ENCODE measurements around the gene LAMB1.

The LAMB1 gene

GRCh38 chr7:107973861-107974260 lies 29.1 kb downstream of the LAMB1 start:
- Histone ChIP-seq H3K4me2 (ENCODE audit: low read depth, low read length) (no peak overlapping the region), H3K4me1 (ENCODE audit: low read length) (no peaks in the 10 kb centered on the region), H3K4me3 (ENCODE audit: low read length) (no peak overlapping the region), H3K9me3 (replicated peaks; ENCODE audit: insufficient read depth, low read length) (no peaks in the 10 kb centered on the region), H3K27ac (ENCODE audit: low read length) (no peak overlapping the region), H2AFZ (ENCODE audit: low read length) (no peak overlapping the region), H3K9me2 (replicated peaks; ENCODE audit: insufficient read depth, low read length) (no peaks in the 10 kb centered on the region), H3F3A (ENCODE audit: insufficient read depth, low read length) (no peaks in the 10 kb centered on the region), H3K27me3 (replicated peaks; ENCODE audit: insufficient read depth, low read length) (no peaks in the 10 kb centered on the region), H3K9ac (ENCODE audit: low read length) (no peak overlapping the region), H4K20me1 (ENCODE audit: insufficient read depth, low read length) (no peaks in the 10 kb centered on the region), H3K36me3 (replicated peaks; ENCODE audit: insufficient read depth, low read length) (no peaks in the 10 kb centered on the region), H3K79me2 (ENCODE audit: low read length) (no peaks in the 10 kb centered on the region)
- DNase-seq = no peak
- TF ChIP-seq EZH2phosphoT487 (IDR thresholded peaks at IDR 0.05; ENCODE audit: low read length) = no peak
- TF ChIP-seq EZH2 (optimal IDR thresholded peaks at IDR 0.05; ENCODE audit: low read depth, low read length) = no peak
- no peak for TF ChIP-seq CTCF (IDR thresholded peaks at IDR 0.05; ENCODE audit: low read length)

GRCh38 chr7:107972941-107973376 lies 30.0 kb downstream of the LAMB1 start:
- H3K27ac ChIP-seq (ENCODE audit: low read length) = no peak overlapping the region
- H3K4me2 ChIP-seq (ENCODE audit: low read depth, low read length) = no peak overlapping the region
- no peak overlapping the region for H2AFZ ChIP-seq (ENCODE audit: low read length)
- H3K79me2 ChIP-seq (ENCODE audit: low read length) = no peaks in the 10 kb centered on the region
- no peak overlapping the region for H3K9ac ChIP-seq (ENCODE audit: low read length)
- DNase-seq = no peak
- H3K4me1 ChIP-seq (ENCODE audit: low read length) = no peaks in the 10 kb centered on the region
- H3F3A ChIP-seq (ENCODE audit: insufficient read depth, low read length) = no peaks in the 10 kb centered on the region
- H4K20me1 ChIP-seq (ENCODE audit: insufficient read depth, low read length) = no peaks in the 10 kb centered on the region
- no peaks in the 10 kb centered on the region for H3K9me2 ChIP-seq (replicated peaks; ENCODE audit: insufficient read depth, low read length)
- no peaks in the 10 kb centered on the region for H3K36me3 ChIP-seq (replicated peaks; ENCODE audit: insufficient read depth, low read length)
- TF ChIP-seq EZH2phosphoT487 (IDR thresholded peaks at IDR 0.05; ENCODE audit: low read length) = no peak
- no peak for TF ChIP-seq EZH2 (optimal IDR thresholded peaks at IDR 0.05; ENCODE audit: low read depth, low read length)
- no peak for TF ChIP-seq CTCF (IDR thresholded peaks at IDR 0.05; ENCODE audit: low read length)
- no peaks in the 10 kb centered on the region for H3K27me3 ChIP-seq (replicated peaks; ENCODE audit: insufficient read depth, low read length)
- no peaks in the 10 kb centered on the region for H3K9me3 ChIP-seq (replicated peaks; ENCODE audit: insufficient read depth, low read length)
- H3K4me3 ChIP-seq (ENCODE audit: low read length) = no peak overlapping the region

- H3K27me3 ChIP-seq (replicated peaks; ENCODE audit: insufficient read depth, low read length) = no peaks in the 10 kb centered on the region
- H3K4me1 ChIP-seq (ENCODE audit: low read length) = no peaks in the 10 kb centered on the region
- no peak overlapping the region for H3K27ac ChIP-seq (ENCODE audit: low read length)
Observed at GRCh38 chr7:107972075-107972482, 30.9 kb downstream of the LAMB1 start.

More at GRCh38 chr7:107972075-107972482, 30.9 kb downstream of the LAMB1 start:
- Histone ChIP-seq H3K9ac (ENCODE audit: low read length) (no peak overlapping the region), H3K4me2 (ENCODE audit: low read depth, low read length) (no peak overlapping the region), H3F3A (ENCODE audit: insufficient read depth, low read length) (no peaks in the 10 kb centered on the region), H4K20me1 (ENCODE audit: insufficient read depth, low read length) (no peaks in the 10 kb centered on the region), H2AFZ (ENCODE audit: low read length) (no peak overlapping the region), H3K4me3 (ENCODE audit: low read length) (no peak overlapping the region), H3K9me2 (replicated peaks; ENCODE audit: insufficient read depth, low read length) (no peaks in the 10 kb centered on the region), H3K9me3 (replicated peaks; ENCODE audit: insufficient read depth, low read length) (no peaks in the 10 kb centered on the region), H3K79me2 (ENCODE audit: low read length) (no peaks in the 10 kb centered on the region), H3K36me3 (replicated peaks; ENCODE audit: insufficient read depth, low read length) (no peaks in the 10 kb centered on the region)
- TF ChIP-seq CTCF (IDR thresholded peaks at IDR 0.05; ENCODE audit: low read length) (no peak), EZH2 (optimal IDR thresholded peaks at IDR 0.05; ENCODE audit: low read depth, low read length) (no peak), EZH2phosphoT487 (IDR thresholded peaks at IDR 0.05; ENCODE audit: low read length) (no peak)
- no peak for DNase-seq

Measured in MM.1S (cell line).